GM12878 (cell line): ENCODE data around the gene MGMT. TPM values are rescaled to one million over a fixed set of nuclear protein-coding genes. Genes with fewer than 3 reads are reported as not detected.

Experiments used
- ATAC-seq: fragments of 200-7000 bp; cut with Tn5 transposase; 3 replicates; pipeline ENCODE4 v1.9.1; 2020; ENCODE audit warnings: mild to moderate bottlenecking, moderate library complexity
- BruUV-seq: library from RNA; stranded (reverse); fragments of 400-500 nt; replicated peaks from 2 replicates; lab custom pipeline; 2021; lab: Mats Ljungman, UMichigan
- CTCF ChIA-PET: fragments of 300-600 bp; sonication (Branson Sonifier 250); formaldehyde crosslinking; extraction: SDS; loops from one replicate; lab custom pipeline; 2021; ENCODE audit warnings: inconsistent platforms; lab: Yijun Ruan, JAX
- POLR2A ChIA-PET: fragments of 350-600 bp; formaldehyde crosslinking; extraction: SDS; loops from one replicate; lab custom pipeline; 2021; ENCODE audit warnings: inconsistent platforms; lab: Charles Lee
- RAD21 ChIA-PET: fragments of 300-600 bp; sonication (Branson Sonifier 250); formaldehyde crosslinking; loops from one replicate; lab custom pipeline; 2023; ENCODE audit warnings: antibody characterized with exemption; ENCODE audit not compliant: unreplicated experiment; lab: Charles Lee
- SMC1A ChIA-PET: fragments of 300-600 bp; sonication (Branson Sonifier 250); formaldehyde crosslinking; loops from one replicate; lab custom pipeline; 2023; ENCODE audit not compliant: unreplicated experiment, uncharacterized antibody; lab: Charles Lee
- DNase-seq: peaks from one replicate; pipeline ENCODE4 v3.0.0-alpha.2; 2011; ENCODE audit warnings: low read depth, low spot score
- FAIRE-seq: peaks from 3 replicates; lab custom pipeline; 2011; peaks lifted over from hg19 to GRCh38; lab: Jason Lieb, UNC
- H2AFZ ChIP-seq: 2 replicates; pipeline ENCODE4 v1.6.0; 2011; ENCODE audit warnings: low read depth, low read length, control low read depth; ENCODE audit not compliant: control insufficient read depth
- H3K27ac ChIP-seq: 2 replicates; pipeline ENCODE4 v1.5.1; 2011; ENCODE audit warnings: control low read depth; ENCODE audit not compliant: control insufficient read depth, insufficient read depth
- H3K27me3 ChIP-seq, 2 experiments: replicated peaks in 1 of 2; 2 replicates each; pipeline versions ENCODE4 v1.6.0 to v1.6.1; 2011; ENCODE audit warnings: low read length in 1 of 2; ENCODE audit not compliant: control insufficient read depth in 2 of 2, insufficient read depth in 2 of 2
- H3K36me3 ChIP-seq, 2 experiments: 2 replicates each; pipeline ENCODE4 v1.5.1; 2011; ENCODE audit warnings: low read length in 1 of 2; ENCODE audit not compliant: control insufficient read depth in 2 of 2, insufficient read depth in 2 of 2
- H3K4me1 ChIP-seq: 2 replicates; pipeline ENCODE4 v1.6.1; 2011; ENCODE audit warnings: mild to moderate bottlenecking, low read length, moderate library complexity, mixed read lengths; ENCODE audit not compliant: control insufficient read depth, insufficient read depth
- H3K4me2 ChIP-seq: 2 replicates; pipeline ENCODE4 v1.6.0; 2011; ENCODE audit warnings: control low read depth; ENCODE audit not compliant: control insufficient read depth, insufficient read depth
- H3K4me3 ChIP-seq: fragments of 200-600 bp; sonication (generic); 2 replicates; pipeline ENCODE4 v1.5.1; 2016
- H3K79me2 ChIP-seq: 2 replicates; pipeline ENCODE4 v1.6.0; 2011; ENCODE audit warnings: low read length; ENCODE audit not compliant: control insufficient read depth, insufficient read depth
- H3K9ac ChIP-seq: 2 replicates; pipeline ENCODE4 v1.8.0; 2011; ENCODE audit warnings: low read length, control low read depth, mixed read lengths; ENCODE audit not compliant: control insufficient read depth, insufficient read depth
- H3K9me3 ChIP-seq: replicated peaks from 3 replicates; pipeline ENCODE4 v1.5.1; 2011; ENCODE audit warnings: mild to moderate bottlenecking, low read length; ENCODE audit not compliant: control insufficient read depth, insufficient read depth
- H4K20me1 ChIP-seq: 2 replicates; pipeline ENCODE4 v1.6.0; 2011; ENCODE audit not compliant: control insufficient read depth, insufficient read depth
- BMI1 ChIP-seq: fragments of 450-650 bp; IDR thresholded peaks from 2 replicates; pipeline ENCODE4 v1.6.1; 2016; ENCODE audit warnings: mild to moderate bottlenecking, moderate library complexity, borderline replicate concordance
- CREM ChIP-seq: IDR thresholded peaks from 2 replicates; pipeline ENCODE4 v1.6.1; 2014; ENCODE audit warnings: antibody characterized with exemption, low read depth
- E2F4 ChIP-seq: IDR thresholded peaks from 2 replicates; pipeline ENCODE4 v1.6.1; 2012; ENCODE audit warnings: low read depth, low read length, improper control_type of control experiment
- ETV6 ChIP-seq, 2 experiments: fragments of 450-650 bp in 1 of 2; IDR thresholded peaks in 1 of 2; conservative IDR thresholded peaks in 1 of 2; 2 replicates each; pipeline ENCODE4 v1.6.1; 2014; ENCODE audit warnings: antibody characterized with exemption in 1 of 2, borderline replicate concordance in 1 of 2, low read depth in 1 of 2, mild to moderate bottlenecking in 1 of 2, moderate library complexity in 1 of 2
- FOS ChIP-seq: IDR thresholded peaks from 3 replicates; pipeline ENCODE4 v1.6.1; 2011; ENCODE audit warnings: borderline replicate concordance; ENCODE audit not compliant: insufficient read length; ENCODE audit errors: extremely low read depth
- JUNB ChIP-seq: IDR thresholded peaks from 2 replicates; pipeline ENCODE4 v1.6.1; 2016; ENCODE audit warnings: antibody characterized with exemption, mild to moderate bottlenecking
- MYC ChIP-seq: IDR thresholded peaks from 2 replicates; pipeline ENCODE4 v1.6.1; 2011; ENCODE audit warnings: mild to moderate bottlenecking, low read length, moderate library complexity, inconsistent platforms; ENCODE audit not compliant: insufficient read depth, insufficient replicate concordance, insufficient read length, severe bottlenecking
- NFIC ChIP-seq: IDR thresholded peaks from 2 replicates; pipeline ENCODE4 v1.6.1; 2012; ENCODE audit warnings: low read depth, mild to moderate bottlenecking, inconsistent platforms, low read length, moderate library complexity
- NRF1 ChIP-seq: conservative IDR thresholded peaks from 2 replicates; pipeline ENCODE4 v1.6.1; 2011; ENCODE audit warnings: mild to moderate bottlenecking, low read depth, low read length, improper control_type of control experiment
- PML ChIP-seq: IDR thresholded peaks from 2 replicates; pipeline ENCODE4 v1.6.1; 2012; ENCODE audit warnings: low read length, inconsistent platforms
- POLR2AphosphoS2 ChIP-seq: IDR thresholded peaks from 2 replicates; pipeline ENCODE4 v1.6.1; 2011; ENCODE audit warnings: low read depth, mild to moderate bottlenecking, low read length, improper control_type of control experiment, moderate library complexity
- RFX5 ChIP-seq: IDR thresholded peaks from 2 replicates; pipeline ENCODE4 v1.6.1; 2011; ENCODE audit warnings: low read depth, low read length, improper control_type of control experiment
- SUPT20H ChIP-seq: IDR thresholded peaks from 2 replicates; pipeline ENCODE4 v1.6.1; 2011; ENCODE audit warnings: low read depth, mild to moderate bottlenecking, low read length, moderate library complexity, borderline replicate concordance; ENCODE audit not compliant: control insufficient read depth
- TARDBP ChIP-seq: IDR thresholded peaks from 2 replicates; pipeline ENCODE4 v1.6.1; 2016; ENCODE audit warnings: borderline replicate concordance
- ZBTB11 ChIP-seq: fragments of 450-650 bp; formaldehyde crosslinking; IDR thresholded peaks from 2 replicates; pipeline ENCODE4 v1.5.0; 2022; ENCODE audit warnings: mild to moderate bottlenecking, missing genetic modification characterization
- ZNF274 ChIP-seq: IDR thresholded peaks from one replicate; pipeline ENCODE4 v1.8.0; 2011; ENCODE audit not compliant: insufficient read length, insufficient read depth
- ZNF622 ChIP-seq: fragments of 450-650 bp; IDR thresholded peaks from 2 replicates; pipeline ENCODE4 v1.6.1; 2017; ENCODE audit warnings: mild to moderate bottlenecking, inconsistent platforms
- WGBS: methylation state at CpG from one replicate; pipeline ENCODE4 v1.1.6; 2016; ENCODE audit warnings: low lambda C conversion rate; ENCODE audit not compliant: insufficient replicate concordance, insufficient coverage; ENCODE audit errors: missing lambda C conversion rate; 5-methylcytosine and 5-hydroxymethylcytosine counted together
- in situ Hi-C: fragments of 300-500 bp; cut with MboI; formaldehyde crosslinking; loops from 9 replicates; pipeline ENCODE4 v1.14.3; 2018; ENCODE audit warnings: mixed read lengths
- intact Hi-C: fragments of 100-400 bp; cut with micrococcal nuclease; formaldehyde crosslinking; loops from one replicate; pipeline ENCODE4 v1.14.2; 2022; ENCODE audit not compliant: unreplicated experiment
- polyA plus RNA-seq, 11 experiments: library from polyadenylated mRNA; depleted of rRNA in 4 of 11; unstranded in 6 of 11; stranded (reverse) in 5 of 11; fragments of >200 nt; fragmentation: Nextera tagmentation in 4 of 11; fragmentation: Illumina TruSeq in 1 of 11; extraction: Ambion mirVana in 4 of 11; extraction: Trizol in 1 of 11; gene quantifications; 1 replicate in 1 of 11; 2 replicates in 10 of 11; pipeline versions ENCODE4 v1.2.1 to v1.2.3, GENCODE V29; 2011 to 2016; ENCODE audit warnings: inconsistent platforms in 2 of 11, missing spikeins in 2 of 11, low read depth in 1 of 11
- total RNA-seq, 4 experiments: library from RNA; depleted of rRNA in 3 of 4; stranded (reverse); fragments of >200 nt in 3 of 4; fragmentation: Illumina TruSeq in 1 of 4; extraction: Trizol in 1 of 4; gene quantifications; 2 replicates each; pipeline versions ENCODE4 v1.2.1 to v1.2.3, GENCODE V29; 2013 to 2021

MGMT gene
- total and polyA plus RNA-seq, 10 of the 15 experiments (the other 5 are each of a cell fraction or from before 2014, with no cell fraction given): 0.16 to 24.2 (median 13.3) TPM

GRCh38 chr10:129755621-129756020, 288.6 kb downstream of the MGMT start:
- no peak overlapping the region for H3K4me2 ChIP-seq
- H3K27me3 ChIP-seq: no peaks in the 10 kb centered on the region
- RAD21 ChIA-PET: no interaction called here
- CTCF ChIA-PET: no interaction called here
- no peak overlapping the region for H3K9ac ChIP-seq
- WGBS: 80% methylated on average over 9 of the region's 9 CpGs
- TF ChIP-seq ETV6 (conservative IDR thresholded peaks at IDR 0.05 in 1 of 2, IDR thresholded peaks at IDR 0.05 in 1 of 2; ENCODE audit: borderline replicate concordance in 1 of 2, low read depth in 1 of 2): no peak
- no peak for TF ChIP-seq SUPT20H
- no peak for TF ChIP-seq RFX5
- TF ChIP-seq CREM: no peak
- no peak for TF ChIP-seq MYC
- no peak for TF ChIP-seq NRF1
- no peak for TF ChIP-seq POLR2AphosphoS2
- no peak for TF ChIP-seq BMI1
- TF ChIP-seq E2F4: no peak
- TF ChIP-seq ZNF622: no peak
- no peak for TF ChIP-seq FOS
- TF ChIP-seq NFIC: no peak
- TF ChIP-seq ZNF274: no peak
- no peak for TF ChIP-seq TARDBP
- no peak for TF ChIP-seq ZBTB11 (CRISPR knock-in tag)
- TF ChIP-seq JUNB: no peak
- no peak for TF ChIP-seq PML
- POLR2A ChIA-PET: no interaction called here
- FAIRE-seq (no peak), ATAC-seq (no peak), DNase-seq (no peak)
- no peaks in the 10 kb centered on the region for H3K79me2 ChIP-seq
- no peaks in the 10 kb centered on the region for H3K36me3 ChIP-seq
- in situ Hi-C loops (no loop called here), intact Hi-C loops (no loop called here)
- H3K9me3 ChIP-seq: no peaks in the 10 kb centered on the region; the same call in 1 of the 3 replicates
- no peak overlapping the region for H2AFZ ChIP-seq
- SMC1A ChIA-PET: no interaction called here
- H3K4me3 ChIP-seq: no peak overlapping the region
- no TSS peak for BruUV-seq
- H4K20me1 ChIP-seq: no peaks in the 10 kb centered on the region
- no peak overlapping the region for H3K27ac ChIP-seq
- H3K4me1 ChIP-seq: no peaks in the 10 kb centered on the region
